ENCODE data around the gene MEGF11. TPM values are rescaled to one million over a fixed set of nuclear protein-coding genes. Genes with fewer than 3 reads are reported as not detected.

MEGF11 gene
- total RNA-seq, 1 donor from 2014 or later = not detected

DNA sequence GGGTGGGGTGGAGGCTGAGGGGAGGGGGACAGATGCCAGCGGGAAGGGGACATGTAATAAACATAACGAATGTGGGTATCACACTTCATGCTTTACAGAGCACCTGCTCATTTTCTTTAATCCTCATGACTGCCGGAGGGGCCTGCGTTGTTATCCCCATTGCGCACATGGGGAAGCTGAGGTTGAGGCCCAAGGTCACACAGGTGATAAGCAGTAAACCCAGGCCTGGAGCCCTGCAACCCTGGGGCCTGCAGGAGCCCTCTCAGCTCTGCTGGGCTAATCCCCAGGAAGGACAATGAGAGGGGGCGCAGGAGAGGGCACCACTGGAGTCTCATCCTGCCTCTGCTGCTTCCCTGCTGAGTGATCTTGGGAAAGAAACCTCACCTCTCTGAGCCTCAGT lies 64.3 kb downstream of the MEGF11 start:
- Mint-ChIP-seq H3K27ac (no peak overlapping the region), H3K36me3 (ENCODE audit: low read depth) (no peaks in the 10 kb centered on the region), H3K27me3 (peaks cover 20% of the 10 kb centered on the region), H3K9me3 (no peaks in the 10 kb centered on the region), H3K4me1 (peaks cover 3% of the 10 kb centered on the region), H3K4me3 (no peak overlapping the region)
- TF ChIP-seq, protein P1, sequence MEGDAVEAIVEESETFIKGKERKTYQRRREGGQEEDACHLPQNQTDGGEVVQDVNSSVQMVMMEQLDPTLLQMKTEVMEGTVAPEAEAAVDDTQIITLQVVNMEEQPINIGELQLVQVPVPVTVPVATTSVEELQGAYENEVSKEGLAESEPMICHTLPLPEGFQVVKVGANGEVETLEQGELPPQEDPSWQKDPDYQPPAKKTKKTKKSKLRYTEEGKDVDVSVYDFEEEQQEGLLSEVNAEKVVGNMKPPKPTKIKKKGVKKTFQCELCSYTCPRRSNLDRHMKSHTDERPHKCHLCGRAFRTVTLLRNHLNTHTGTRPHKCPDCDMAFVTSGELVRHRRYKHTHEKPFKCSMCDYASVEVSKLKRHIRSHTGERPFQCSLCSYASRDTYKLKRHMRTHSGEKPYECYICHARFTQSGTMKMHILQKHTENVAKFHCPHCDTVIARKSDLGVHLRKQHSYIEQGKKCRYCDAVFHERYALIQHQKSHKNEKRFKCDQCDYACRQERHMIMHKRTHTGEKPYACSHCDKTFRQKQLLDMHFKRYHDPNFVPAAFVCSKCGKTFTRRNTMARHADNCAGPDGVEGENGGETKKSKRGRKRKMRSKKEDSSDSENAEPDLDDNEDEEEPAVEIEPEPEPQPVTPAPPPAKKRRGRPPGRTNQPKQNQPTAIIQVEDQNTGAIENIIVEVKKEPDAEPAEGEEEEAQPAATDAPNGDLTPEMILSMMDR (IDR thresholded peaks at IDR 0.05) = no peak
- intact Hi-C loops (cut with micrococcal nuclease) = no loop called here
- DNase-seq = no peak
- no peak for ATAC-seq (ENCODE audit: low read depth)
- ChIA-PET POLR2A (no interaction called here), CTCF (no interaction called here)

DNA sequence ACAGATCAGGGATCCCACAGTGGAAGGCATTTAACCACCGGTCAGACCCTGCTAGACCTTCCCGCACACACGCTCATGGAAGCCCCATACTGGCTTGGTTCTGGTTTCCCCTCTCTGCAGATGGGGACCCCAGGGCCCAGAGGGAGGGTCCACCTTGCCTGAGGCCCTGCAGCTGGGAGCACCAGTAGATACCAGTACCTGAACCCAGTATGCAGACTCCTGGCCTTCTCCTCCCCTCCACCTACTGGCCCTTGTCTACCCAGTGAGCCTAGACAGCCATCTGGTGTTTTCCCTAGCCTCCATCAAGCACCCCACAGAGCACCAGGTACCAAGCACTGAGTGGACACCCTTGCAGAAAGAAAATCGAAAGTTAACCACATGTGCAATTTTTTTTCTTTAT lies 65.1 kb downstream of the MEGF11 start:
- TF ChIP-seq, protein P1 (IDR thresholded peaks at IDR 0.05) = no peak
- ChIA-PET CTCF (no interaction called here), POLR2A (no interaction called here)
- H3K27ac Mint-ChIP-seq = no peak overlapping the region
- intact Hi-C loops (cut with micrococcal nuclease) = no loop called here
- H3K4me1 Mint-ChIP-seq = peaks cover 3% of the 10 kb centered on the region
- no peaks in the 10 kb centered on the region for H3K36me3 Mint-ChIP-seq (ENCODE audit: low read depth)
- H3K27me3 Mint-ChIP-seq = peaks cover 23% of the 10 kb centered on the region
- H3K9me3 Mint-ChIP-seq = no peaks in the 10 kb centered on the region
- no peak overlapping the region for H3K4me3 Mint-ChIP-seq
- ATAC-seq (ENCODE audit: low read depth) = no peak
- no peak for DNase-seq

DNA sequence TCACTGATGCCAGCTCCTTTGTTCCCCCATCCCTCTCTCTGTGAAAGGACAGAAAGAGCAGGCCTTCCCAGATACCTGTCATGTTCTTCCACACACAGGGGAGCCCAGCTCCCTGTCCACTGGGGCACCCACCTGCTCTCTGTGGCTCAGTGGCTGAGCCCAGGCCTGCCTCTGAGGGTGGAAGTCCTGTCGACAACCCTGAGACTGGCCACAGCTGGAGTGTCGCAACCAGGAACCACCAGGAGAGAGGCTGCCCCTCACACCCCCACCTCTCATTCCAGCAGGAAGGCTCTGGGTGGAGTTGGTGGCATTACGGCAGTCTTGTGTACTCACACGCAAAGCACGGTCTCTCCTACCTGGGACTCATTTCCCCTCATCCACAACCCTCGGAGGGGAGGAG lies 66.3 kb downstream of the MEGF11 start:
- POLR2A ChIA-PET = no interaction called here
- Mint-ChIP-seq H3K27ac (no peak overlapping the region), H3K4me3 (no peak overlapping the region)

DNA sequence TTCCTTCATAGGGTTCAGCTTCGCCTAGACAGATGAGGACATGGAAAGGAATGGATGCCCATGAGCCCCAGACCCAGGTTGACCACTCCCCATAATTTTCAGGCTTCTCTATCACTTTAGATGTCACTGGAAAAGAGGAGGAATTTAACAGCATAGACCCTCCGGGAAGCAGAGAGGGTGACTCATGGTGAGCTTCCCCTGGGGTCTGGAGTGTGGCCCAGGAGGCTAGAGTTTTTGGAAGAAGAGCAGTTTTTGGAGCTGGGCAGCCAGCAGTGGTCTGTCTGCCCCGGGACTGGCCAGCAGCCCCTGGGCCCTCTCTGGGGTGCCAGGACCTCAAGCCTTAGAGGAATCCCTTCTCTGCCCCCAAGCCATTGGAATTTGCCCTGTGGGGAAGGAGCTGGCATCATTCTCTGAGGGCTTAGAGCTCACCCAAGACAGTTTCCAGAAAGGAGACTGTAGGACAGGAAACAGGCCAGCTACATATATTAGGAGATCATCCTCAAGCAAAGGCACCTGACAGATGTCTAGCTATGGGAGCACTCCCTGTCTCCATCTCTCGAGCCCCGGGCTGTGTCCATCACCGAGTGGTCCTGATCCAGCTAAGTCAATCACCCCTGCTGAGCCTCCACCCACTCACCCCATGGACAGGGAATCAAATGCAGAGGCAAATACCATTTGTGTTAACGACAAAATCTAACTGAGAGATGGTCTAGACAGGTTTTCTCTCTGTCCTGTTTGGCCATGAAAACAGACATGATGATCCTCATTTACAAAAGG lies 67.3 kb downstream of the MEGF11 start:
- intact Hi-C loops (cut with micrococcal nuclease) = no loop called here

More for the DNA sequence above, 66.3 kb downstream of the MEGF11 start:
- H3K4me1 Mint-ChIP-seq = peaks cover 3% of the 10 kb centered on the region
- no peaks in the 10 kb centered on the region for H3K36me3 Mint-ChIP-seq (ENCODE audit: low read depth)
- H3K27me3 Mint-ChIP-seq = peaks cover 28% of the 10 kb centered on the region
- CTCF ChIA-PET = no interaction called here
- TF ChIP-seq, protein P1 (IDR thresholded peaks at IDR 0.05) = no peak
- ATAC-seq (ENCODE audit: low read depth) = no peak
- no peak for DNase-seq
- no peaks in the 10 kb centered on the region for H3K9me3 Mint-ChIP-seq
- intact Hi-C loops (cut with micrococcal nuclease) = no loop called here

More for the DNA sequence above, 67.3 kb downstream of the MEGF11 start:
- CTCF ChIA-PET = no interaction called here
- no peak for ATAC-seq (ENCODE audit: low read depth)
- H3K36me3 Mint-ChIP-seq (ENCODE audit: low read depth) = no peaks in the 10 kb centered on the region
- H3K9me3 Mint-ChIP-seq = no peaks in the 10 kb centered on the region
- POLR2A ChIA-PET = no interaction called here
- DNase-seq = no peak
- peaks cover 32% of the 10 kb centered on the region for H3K27me3 Mint-ChIP-seq
- no peak overlapping the region for H3K4me3 Mint-ChIP-seq
- TF ChIP-seq, protein P1 (IDR thresholded peaks at IDR 0.05) = no peak
- H3K27ac Mint-ChIP-seq = no peak overlapping the region
- peaks cover under 1% of the 10 kb centered on the region for H3K4me1 Mint-ChIP-seq
